Erythroblast (primary cell): ENCODE measurements around the gene NUDT22.

ENCODE experiments used
- GATA1 ChIP-seq: IDR thresholded peaks from 2 replicates; pipeline ENCODE4 v1.6.1; 2011; ENCODE audit warnings: low read depth, mild to moderate bottlenecking, control low read depth, low read length, moderate library complexity
- POLR2A ChIP-seq: IDR thresholded peaks from 2 replicates; pipeline ENCODE4 v1.6.1; 2011; ENCODE audit warnings: mild to moderate bottlenecking, low read length

GRCh38 chr11:64251753-64252002 is 25.6 kb downstream of the NUDT22 start:
- TF ChIP-seq POLR2A (peak; percentile 15), GATA1 (no peak)
